Epithelial cell of prostate (primary cell): ENCODE results near the gene PRRT2.
"Not testable (repeated sequence)": the region's sequence is repeated elsewhere in the genome, so short reads cannot be mapped to it uniquely, and the experiment has no call there.

Experiments
- DNase-seq: peaks from one replicate; pipeline ENCODE4 v3.0.0-alpha.2; 2011; ENCODE audit warnings: low read depth, low spot score
- H3K27ac ChIP-seq: fragments of 450-650 bp; 2 replicates; pipeline ENCODE4 v1.5.1; 2017; ENCODE audit warnings: mild to moderate bottlenecking

The PRRT2 gene

DNA sequence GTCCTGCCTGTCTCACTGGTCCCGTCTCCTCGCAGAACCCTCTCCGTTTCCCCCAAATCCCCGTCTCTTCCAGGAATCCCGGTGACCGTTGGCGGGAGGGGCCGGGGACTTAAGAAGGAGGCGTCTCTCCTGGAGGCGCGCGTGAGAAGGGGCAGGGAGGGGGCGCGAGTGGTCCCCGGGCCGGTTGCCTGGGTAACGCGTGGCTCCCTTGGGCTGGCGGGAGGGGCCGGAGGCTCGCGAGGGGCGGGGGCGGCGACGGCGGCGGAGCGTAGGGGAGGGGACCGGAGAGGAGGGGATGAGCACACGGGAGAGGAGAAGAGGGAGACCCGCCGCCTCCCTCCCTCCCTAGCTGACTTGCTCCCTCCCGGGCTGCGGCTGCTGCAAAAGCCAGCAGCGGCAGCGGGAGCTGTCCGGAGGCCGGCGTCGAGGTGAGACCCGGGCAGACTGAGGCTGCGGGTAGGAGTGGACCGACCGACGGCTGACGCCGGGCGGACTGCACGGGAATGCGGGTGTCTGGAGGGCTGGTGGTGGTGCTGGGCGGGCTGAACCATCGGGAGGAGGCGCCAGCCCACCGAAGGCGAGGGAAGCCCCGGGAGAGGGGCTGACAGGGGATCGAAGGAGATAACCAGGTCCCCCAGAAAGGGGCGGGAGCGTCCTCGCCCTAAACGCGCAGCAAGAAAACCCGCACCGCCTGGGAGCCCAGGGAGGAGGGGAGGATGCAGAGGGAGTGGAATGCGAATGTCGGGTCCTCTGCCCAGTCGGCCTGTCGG, at the start of gene PRRT2:
Gene PRRT2 (plus strand): TSS at position 298 of the 770 bp plus-strand sequence. CDS start 862 bp downstream, outside the sequence.
- DNase-seq: no peak
- peak within 1 kb of the TSS; percentile 13 for H3K27ac ChIP-seq

- no peak overlapping the region for H3K27ac ChIP-seq
- no peak for DNase-seq
These were observed 48.7 kb upstream of the PRRT2 start for GRCh38 chr16:29763326-29763725.

DNA sequence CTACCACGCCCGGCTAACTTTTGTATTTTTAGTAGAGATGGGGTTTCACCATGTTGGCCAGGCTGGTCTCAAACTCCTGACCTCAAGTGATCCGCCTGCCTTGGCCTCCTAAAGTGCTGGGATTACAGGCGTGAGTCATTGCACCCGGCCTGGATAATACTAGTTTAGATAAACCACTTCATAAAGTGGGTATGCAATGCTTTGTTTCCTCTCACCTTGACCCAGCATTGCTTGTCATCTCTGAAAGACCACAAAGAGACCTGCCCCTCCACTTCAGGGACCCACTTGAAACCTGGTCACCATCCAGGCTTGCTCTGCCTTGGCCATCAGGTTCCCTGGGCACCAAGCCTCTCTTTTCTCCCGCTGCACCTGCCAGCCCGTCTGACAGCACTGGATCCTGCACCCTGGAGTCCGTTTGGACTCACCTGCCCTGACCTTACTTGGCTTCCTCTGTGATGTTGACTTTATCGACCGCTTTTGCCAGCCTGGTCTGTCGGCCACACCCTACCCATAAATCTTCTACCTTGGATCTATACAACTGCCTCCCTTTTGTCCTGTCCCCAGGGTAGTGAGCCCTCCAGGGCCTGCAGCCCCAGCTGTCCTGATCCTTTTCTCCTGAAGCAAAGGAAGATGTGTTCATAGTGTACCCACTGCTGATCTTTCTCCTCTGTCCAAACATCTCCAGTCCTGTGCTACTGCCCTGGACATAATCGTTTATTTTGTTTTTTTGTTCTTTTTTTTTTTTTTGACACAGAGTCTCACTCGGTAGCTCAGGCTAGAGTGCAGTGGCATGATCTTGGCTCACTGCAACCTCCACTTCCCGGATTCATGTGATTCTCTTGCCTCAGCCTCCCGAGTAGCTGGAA, 46.6 kb upstream of the PRRT2 start:
- no peak for DNase-seq
- H3K27ac ChIP-seq: no peak overlapping the region

DNA sequence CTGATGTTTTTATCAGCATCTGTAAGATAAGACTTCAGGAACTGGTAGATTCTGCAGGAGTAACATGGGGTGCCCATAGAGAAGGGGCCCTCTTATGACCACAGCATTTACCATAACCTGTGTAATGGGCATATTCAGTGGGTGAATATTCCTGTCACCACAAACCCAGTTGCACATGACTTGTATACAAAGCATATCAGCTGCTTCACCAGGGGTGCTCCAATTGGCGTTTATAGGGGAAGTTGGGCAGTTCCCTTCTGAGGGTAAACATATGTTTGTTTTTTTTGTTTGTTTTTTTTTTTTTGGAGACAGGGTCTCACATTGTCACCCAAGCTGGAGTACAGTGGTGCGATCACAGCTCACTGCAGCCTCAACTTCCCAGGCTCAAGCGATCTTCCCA, 45.4 kb upstream of the PRRT2 start:
- no peak for DNase-seq
- no peak overlapping the region for H3K27ac ChIP-seq

DNA sequence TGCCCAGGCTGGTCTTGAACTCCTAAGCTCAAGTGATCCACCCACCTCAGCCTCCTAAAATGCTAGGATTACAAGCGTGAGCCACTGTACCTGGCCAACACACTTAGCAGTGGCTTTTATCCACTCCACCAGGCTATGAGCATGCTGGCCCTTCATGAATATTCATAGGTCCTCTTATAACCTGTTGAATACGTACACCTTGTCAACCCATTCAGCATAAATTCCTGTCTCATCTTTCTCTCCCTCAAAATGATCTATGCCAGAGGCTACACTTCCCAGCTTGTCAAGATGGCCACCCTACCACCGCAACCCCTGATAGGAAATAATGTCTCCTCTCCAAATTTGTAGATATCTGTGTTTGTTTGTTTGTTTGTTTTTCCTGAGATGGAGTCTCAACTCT, 44.9 kb upstream of the PRRT2 start:
- no peak for DNase-seq
- H3K27ac ChIP-seq: no peak overlapping the region

GRCh38 chr16:29769507-29769906, 42.5 kb upstream of the PRRT2 start:
- no peak overlapping the region for H3K27ac ChIP-seq
- no peak for DNase-seq

- no peak for DNase-seq
- no peak overlapping the region for H3K27ac ChIP-seq
These were observed 41.6 kb upstream of the PRRT2 start for GRCh38 chr16:29770250-29770929.

- H3K27ac ChIP-seq, DNase-seq: not testable (repeated sequence)
These were observed 39.7 kb upstream of the PRRT2 start for GRCh38 chr16:29772330-29772729.

- H3K27ac ChIP-seq: no peak overlapping the region
- no peak for DNase-seq
These were observed 37.3 kb upstream of the PRRT2 start for GRCh38 chr16:29774730-29775129.

DNA sequence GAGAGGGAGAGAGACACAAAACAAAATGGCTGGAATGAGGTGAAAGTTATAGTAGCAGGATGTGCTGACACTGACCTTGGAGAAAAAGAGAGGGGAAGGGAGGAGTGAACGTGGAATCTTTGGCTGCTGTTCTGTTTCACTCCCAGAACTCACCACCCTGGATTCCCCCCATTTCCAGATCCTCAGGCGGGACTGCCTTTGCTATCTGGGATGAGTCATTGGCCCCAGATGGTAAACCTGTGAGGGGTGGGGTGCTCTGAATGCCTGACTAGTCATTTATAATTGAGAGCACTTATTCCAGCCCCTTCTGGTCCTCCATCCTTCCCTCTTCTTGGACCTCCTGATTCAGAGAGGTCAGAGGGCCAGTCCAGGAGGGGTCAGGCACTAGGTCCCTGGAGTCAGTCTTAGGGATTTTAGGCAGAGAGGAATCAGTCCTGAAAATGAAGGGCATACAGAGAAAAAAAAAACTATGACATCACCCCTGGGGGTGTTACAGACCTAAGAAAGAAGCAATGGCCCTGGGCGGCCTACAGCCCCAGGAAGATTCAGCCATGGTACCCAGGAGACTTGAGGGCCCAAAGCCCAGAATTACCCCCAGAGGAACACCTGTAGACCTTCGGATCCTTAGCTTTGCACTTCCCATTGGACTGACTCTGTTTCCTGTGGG, 36.1 kb upstream of the PRRT2 start:
- DNase-seq: no peak
- H3K27ac ChIP-seq: no peak overlapping the region

- no peak for DNase-seq
- no peak within 1 kb of the TSS for H3K27ac ChIP-seq
These were observed 34.2 kb upstream of the PRRT2 start, which contains the start of gene ZG16 for GRCh38 chr16:29777576-29778350. TSS of gene ZG16 (plus strand) at chr16:29778256. CDS start at chr16:29779267, 1,011 bp downstream.

GRCh38 chr16:29779474-29779873, 32.5 kb upstream of the PRRT2 start:
- no peak overlapping the region for H3K27ac ChIP-seq
- DNase-seq: no peak

DNA sequence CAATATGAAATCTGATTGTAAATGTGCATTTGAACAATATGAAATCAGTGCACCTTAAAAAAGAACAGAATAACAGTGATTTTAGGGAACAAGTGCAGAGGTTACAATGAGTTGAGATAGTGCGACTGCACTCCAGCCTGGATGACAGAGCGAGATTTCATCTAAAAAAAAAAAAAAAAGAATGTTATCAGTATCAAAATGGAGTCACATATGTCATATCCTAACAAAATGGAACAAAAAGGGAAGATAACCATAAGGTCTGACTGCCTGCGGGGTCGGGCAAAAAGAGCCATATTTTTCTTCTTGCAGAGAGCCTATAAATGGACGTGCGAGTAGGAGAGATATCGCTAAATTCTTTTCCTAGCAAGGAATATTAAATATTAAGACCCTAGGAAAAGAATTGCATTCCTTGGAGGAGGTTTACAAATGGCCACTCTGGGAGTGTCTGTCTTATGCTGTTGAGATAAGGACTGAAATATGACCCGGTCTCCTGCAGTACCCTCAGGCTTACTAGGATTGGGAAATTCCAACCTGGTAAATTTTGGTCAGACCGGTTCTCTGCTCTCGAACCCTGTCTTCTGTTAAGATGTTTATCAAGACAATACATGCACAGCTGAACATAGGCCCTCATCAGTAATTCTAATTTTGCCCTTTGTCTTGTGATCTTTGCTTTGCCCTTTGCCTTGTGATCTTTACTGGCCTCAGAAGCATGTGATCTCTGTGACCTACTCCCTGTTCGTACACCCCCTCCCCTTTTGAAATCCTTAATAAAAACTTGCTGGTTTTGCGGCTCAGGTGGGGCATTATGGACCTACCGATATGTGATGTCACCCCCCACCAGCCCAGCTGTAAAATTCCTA, 28.7 kb upstream of the PRRT2 start:
- DNase-seq, H3K27ac ChIP-seq: not testable (repeated sequence)

DNA sequence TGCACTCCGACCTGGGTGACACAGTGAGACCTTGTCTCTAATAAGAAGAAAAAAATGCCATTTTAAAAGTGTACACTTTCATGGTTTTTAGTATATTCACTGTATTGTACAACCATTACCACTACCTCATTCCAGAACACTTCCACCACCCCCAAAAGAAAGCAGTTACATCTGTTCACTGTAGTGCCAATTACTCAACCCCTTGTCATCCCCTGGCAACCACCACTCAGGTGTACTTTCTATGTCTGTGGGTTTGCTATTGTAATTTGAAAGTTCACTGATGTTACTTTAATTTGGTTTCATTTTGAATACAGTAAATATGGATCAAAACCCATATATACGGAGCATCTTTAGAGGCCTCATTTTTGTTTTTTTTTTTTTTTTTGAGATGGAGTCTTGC, 27.8 kb upstream of the PRRT2 start:
- no peak for DNase-seq
- H3K27ac ChIP-seq: no peak overlapping the region

DNA sequence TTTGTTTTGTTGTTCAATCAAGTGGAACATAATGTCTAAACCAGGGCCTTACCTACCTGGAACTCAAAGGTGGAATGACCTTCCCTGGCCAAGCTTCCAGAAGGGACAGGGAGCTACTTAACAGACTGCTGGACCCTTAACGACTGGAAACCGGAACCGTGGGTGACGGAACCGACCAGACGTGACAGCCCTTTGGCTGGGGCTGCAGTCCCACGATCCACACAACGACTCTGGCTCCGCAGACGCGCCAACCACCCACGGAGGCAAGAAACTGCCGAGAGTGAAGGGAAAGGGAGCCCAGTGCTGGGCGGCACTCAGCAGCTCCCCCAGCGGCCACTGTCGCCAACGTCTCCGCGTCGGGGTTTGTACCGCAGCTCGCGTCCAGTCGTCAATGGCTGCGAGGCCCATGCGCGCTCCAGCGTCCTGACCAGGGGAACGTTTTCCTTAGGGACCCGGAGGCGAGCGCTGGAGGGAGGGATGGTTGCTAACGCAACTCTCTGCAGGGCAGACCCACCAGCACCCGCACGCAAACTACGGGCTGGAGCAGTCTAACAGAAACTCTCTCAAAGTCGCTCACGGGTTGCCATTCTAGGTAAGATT, 27.0 kb upstream of the PRRT2 start:
- no peak for DNase-seq
- H3K27ac ChIP-seq: no peak overlapping the region

DNA sequence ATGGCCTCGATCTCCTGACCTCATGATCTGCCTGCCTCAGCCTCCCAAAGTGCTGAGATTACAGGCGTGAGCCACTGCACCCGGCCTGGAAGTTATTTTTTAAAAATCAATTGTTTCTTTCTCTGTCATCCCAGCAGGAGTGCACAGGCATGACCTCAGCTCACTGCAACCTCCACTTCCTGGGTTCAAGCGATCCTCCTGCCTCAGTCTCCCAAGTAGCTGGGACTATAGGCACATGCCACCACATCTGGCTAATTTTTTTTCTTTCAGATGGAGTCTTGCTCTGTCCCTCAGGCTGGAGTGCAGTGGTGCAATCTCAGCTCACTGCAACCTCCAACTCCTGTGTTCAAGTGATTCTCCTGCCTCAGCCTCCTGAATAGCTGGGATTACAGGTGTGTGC, 24.8 kb upstream of the PRRT2 start:
- DNase-seq, H3K27ac ChIP-seq: not testable (repeated sequence)

GRCh38 chr16:29789775-29790182, 22.2 kb upstream of the PRRT2 start:
- H3K27ac ChIP-seq: peak overlapping the region; percentile 44
- DNase-seq: no peak
